Immature natural killer cell (primary cell): Measurements from ENCODE around the gene CNPY2. TPM values are rescaled to one million over a fixed set of nuclear protein-coding genes. Genes with fewer than 3 reads are reported as not detected.
"Not testable (repeated sequence)": the region's sequence is repeated elsewhere in the genome, so short reads cannot be mapped to it uniquely, and the experiment has no call there.

ENCODE experiments used
- DNase-seq, 3 donors: peaks; one replicate each; pipeline ENCODE4 v3.0.0; 2022; ENCODE audit warnings: mixed read lengths in 1 of 3
- H3K27ac Mint-ChIP-seq, 6 donors: one replicate each; pipeline ENCODE4 v1.8.0; 2020; ENCODE audit warnings: mixed read lengths in 6 of 6, mild to moderate bottlenecking in 5 of 6, inconsistent platforms in 4 of 6, moderate library complexity in 3 of 6
- H3K27me3 Mint-ChIP-seq, 3 donors: one replicate each; pipeline ENCODE4 v1.8.0; 2020 to 2021; ENCODE audit warnings: low read depth in 3 of 3, mild to moderate bottlenecking in 3 of 3, mixed read lengths in 3 of 3, moderate library complexity in 3 of 3, inconsistent platforms in 1 of 3
- H3K36me3 Mint-ChIP-seq, 3 donors: one replicate each; pipeline ENCODE4 v1.8.0; 2020; ENCODE audit warnings: mixed read lengths in 3 of 3, inconsistent platforms in 2 of 3, mild to moderate bottlenecking in 2 of 3
- H3K4me1 Mint-ChIP-seq, 2 donors: one replicate each; pipeline ENCODE4 v1.8.0; 2020; ENCODE audit warnings: inconsistent platforms in 2 of 2, mild to moderate bottlenecking in 2 of 2, mixed read lengths in 2 of 2, moderate library complexity in 1 of 2
- H3K4me3 Mint-ChIP-seq, 5 donors: one replicate each; pipeline ENCODE4 v1.8.0; 2020; ENCODE audit warnings: mild to moderate bottlenecking in 5 of 5, mixed read lengths in 5 of 5, inconsistent platforms in 3 of 5, moderate library complexity in 3 of 5
- H3K9me3 Mint-ChIP-seq, 6 donors: one replicate each; pipeline ENCODE4 v1.8.0; 2020; ENCODE audit warnings: mild to moderate bottlenecking in 6 of 6, mixed read lengths in 6 of 6, inconsistent platforms in 4 of 6, moderate library complexity in 3 of 6
- polyA plus RNA-seq, 3 donors: library from polyadenylated mRNA; unstranded; fragments of 300-500 nt; fragmentation: Illumina TruSeq; gene quantifications; one replicate each; pipeline ENCODE4 v1.2.3, GENCODE V29; 2021

Gene CNPY2
- polyA plus RNA-seq, 3 donors from 2014 or later: 201 to 232 (median 228) TPM

- Mint-ChIP-seq H3K27ac (peak overlapping the region in 1 of 6 donors; percentile 24), H3K36me3 (peaks cover 14 to 36% (median 18%) of the 10 kb centered on the region in 3 donors)
- not testable (repeated sequence) for H3K4me1 Mint-ChIP-seq, H3K27me3 Mint-ChIP-seq, DNase-seq, H3K9me3 Mint-ChIP-seq, H3K4me3 Mint-ChIP-seq
Observed at GRCh38 chr12:56272468-56272867, 43.3 kb downstream of the CNPY2 start.

DNA sequence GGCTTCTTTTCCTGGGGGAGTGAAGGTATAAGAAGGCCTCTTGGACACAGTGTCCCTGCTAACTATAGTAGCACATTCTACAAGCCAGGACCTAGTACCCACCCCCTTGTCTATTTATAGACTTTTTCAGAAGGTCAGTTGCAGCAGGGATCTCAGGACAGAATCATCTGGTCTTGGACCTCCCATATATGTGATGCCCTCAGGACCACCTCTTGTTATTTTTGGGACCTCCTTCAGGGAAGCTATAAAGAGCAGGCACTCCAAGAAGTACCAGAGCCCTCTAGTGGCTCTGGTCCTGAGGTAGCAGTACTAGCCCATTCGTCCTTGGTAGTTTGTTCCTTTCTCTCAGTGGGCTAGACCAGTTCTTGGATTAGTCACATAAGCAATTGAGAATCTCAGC lies 44.8 kb downstream of the CNPY2 start:
- H3K9me3 Mint-ChIP-seq: no peaks in the 10 kb centered on the region
- no peak for DNase-seq
- no peak overlapping the region for H3K4me3 Mint-ChIP-seq
- H3K27me3 Mint-ChIP-seq: peaks cover 0 to 7% (median 6%) of the 10 kb centered on the region in 3 donors
- H3K4me1 Mint-ChIP-seq: peaks cover 17 to 20% of the 10 kb centered on the region in 2 donors
- peaks cover 11 to 34% (median 16%) of the 10 kb centered on the region in 3 donors for H3K36me3 Mint-ChIP-seq
- peak overlapping the region in 3 of 6 donors; percentile 10 to 76 (median 25) for H3K27ac Mint-ChIP-seq

DNA sequence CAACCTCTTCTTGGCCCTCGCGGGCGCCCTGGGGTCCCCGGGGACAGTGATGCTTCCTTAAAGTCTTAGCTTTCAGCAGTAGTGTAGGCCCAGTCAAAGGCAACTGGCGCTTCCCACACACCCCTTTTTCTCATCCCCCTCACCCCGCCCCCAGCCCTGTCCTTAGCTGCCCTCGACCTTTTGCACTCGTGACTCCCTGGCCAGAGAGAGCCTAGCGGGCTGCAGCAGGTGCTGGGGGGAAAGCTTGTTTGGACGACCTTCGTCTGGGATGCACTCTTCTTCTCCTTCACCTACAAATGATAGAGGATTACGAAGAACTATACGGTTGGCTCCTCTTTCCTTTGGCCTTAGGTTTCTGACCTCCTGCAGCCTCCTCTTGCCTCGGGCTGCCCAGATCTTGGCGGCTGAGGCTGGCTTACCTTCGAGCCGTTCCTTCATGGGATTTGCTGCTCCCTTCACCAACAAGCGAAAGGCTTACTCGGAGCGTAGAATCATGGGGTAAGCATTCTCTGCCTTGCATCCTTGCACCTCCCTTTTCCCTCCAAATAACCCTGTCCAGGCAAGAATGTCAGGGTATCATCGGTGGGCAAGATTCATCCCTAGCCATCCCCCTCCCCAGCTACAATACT lies 48.2 kb downstream of the CNPY2 start:
- Mint-ChIP-seq H3K9me3 (no peaks in the 10 kb centered on the region), H3K4me3 (peak overlapping the region; percentile 91 to 98 (median 97)), H3K27ac (peak overlapping the region; percentile 82 to 94 (median 89)), H3K4me1 (peaks cover 19 to 20% of the 10 kb centered on the region in 2 donors), H3K27me3 (peaks cover 0 to 7% (median 6%) of the 10 kb centered on the region in 3 donors), H3K36me3 (peaks cover 0 to 12% (median 4%) of the 10 kb centered on the region in 3 donors)
- no peak for DNase-seq

DNA sequence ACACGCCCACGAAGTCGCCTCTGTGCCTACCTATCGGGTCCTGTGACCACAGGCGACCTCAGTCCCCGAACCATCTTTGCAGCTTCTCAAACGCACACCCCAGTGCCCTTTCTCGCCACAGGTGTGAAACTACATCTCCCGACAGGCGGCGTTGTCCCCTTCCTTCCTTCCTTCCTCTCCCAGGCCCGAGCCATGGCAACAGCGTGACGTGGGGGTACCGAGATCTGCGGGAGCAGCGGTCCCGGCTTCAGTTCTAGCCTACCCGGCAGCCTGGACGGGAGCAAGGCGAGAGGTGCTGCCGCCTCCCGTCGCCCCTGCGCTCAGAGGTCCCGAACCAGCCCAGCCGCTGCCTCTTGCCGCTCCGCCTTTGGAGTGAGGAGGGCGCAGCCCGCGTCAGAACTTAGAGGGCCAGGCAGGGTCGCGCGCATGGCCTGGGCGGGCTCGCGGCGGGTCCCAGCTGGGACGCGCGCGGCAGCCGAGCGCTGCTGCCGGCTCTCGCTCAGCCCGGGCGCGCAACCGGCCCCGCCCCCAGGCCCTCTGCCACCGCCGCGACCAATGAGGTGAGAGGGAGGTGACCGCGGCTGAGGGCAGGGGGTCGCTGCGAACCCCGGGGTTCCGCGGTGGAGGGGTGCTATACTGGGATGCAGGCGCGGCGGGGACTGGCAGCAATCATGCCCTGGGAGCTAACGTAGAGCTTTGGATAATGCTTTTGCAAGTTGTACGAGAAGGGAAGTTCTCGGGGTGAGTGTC lies 48.9 kb downstream of the CNPY2 start, which contains the start of gene COQ10A:
Gene COQ10A, plus strand, starts transcription at position 250 of the 750 bp plus-strand sequence. Its CDS starts 177 bp downstream, at position 427.
- peak within 1 kb of the TSS; percentile 91 to 98 (median 95) for H3K27ac Mint-ChIP-seq
- H3K9me3 Mint-ChIP-seq: no peaks in the 10 kb centered on the region
- DNase-seq: peak; percentile 88 to 89 (median 88)
- H3K36me3 Mint-ChIP-seq: peaks cover 0 to 9% (median 4%) of the 10 kb centered on the region in 3 donors
- H3K27me3 Mint-ChIP-seq: peaks cover 0 to 7% (median 6%) of the 10 kb centered on the region in 3 donors
- H3K4me3 Mint-ChIP-seq: peak within 1 kb of the TSS; percentile 91 to 98 (median 97)
- H3K4me1 Mint-ChIP-seq: peaks cover 19 to 20% of the 10 kb centered on the region in 2 donors

GRCh38 chr12:56266068-56266692 lies 49.6 kb downstream of the CNPY2 start:
- Mint-ChIP-seq H3K4me3 (peak overlapping the region; percentile 91 to 98 (median 97)), H3K27ac (peak overlapping the region; percentile 91 to 98 (median 95)), H3K4me1 (peaks cover 19 to 20% of the 10 kb centered on the region in 2 donors)
- not testable (repeated sequence) for DNase-seq, H3K27me3 Mint-ChIP-seq, H3K9me3 Mint-ChIP-seq, H3K36me3 Mint-ChIP-seq

DNA sequence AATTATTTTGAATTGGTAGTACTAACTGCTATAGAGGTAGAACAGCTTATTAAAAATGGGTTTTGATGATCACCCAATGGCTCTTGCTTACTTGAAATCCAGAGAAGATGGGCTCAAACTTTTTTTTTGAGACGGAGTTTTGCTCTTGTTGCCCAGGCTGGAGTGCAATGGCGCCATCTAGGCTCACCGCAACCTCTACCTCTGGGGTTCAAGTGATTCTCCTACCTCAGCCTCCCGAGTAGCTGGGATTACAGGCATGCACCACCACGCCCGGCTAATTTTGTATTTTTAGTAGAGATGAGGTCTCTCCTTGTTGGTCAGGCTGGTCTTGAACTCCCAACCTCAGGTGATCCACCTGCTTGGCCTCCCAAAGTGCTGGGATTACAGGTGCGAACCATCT lies 52.8 kb downstream of the CNPY2 start:
- DNase-seq, H3K36me3 Mint-ChIP-seq, H3K4me3 Mint-ChIP-seq, H3K27ac Mint-ChIP-seq, H3K9me3 Mint-ChIP-seq: not testable (repeated sequence)
- H3K27me3 Mint-ChIP-seq: peaks cover 1 to 14% (median 9%) of the 10 kb centered on the region in 3 donors
- peaks cover 24 to 25% of the 10 kb centered on the region in 2 donors for H3K4me1 Mint-ChIP-seq

DNA sequence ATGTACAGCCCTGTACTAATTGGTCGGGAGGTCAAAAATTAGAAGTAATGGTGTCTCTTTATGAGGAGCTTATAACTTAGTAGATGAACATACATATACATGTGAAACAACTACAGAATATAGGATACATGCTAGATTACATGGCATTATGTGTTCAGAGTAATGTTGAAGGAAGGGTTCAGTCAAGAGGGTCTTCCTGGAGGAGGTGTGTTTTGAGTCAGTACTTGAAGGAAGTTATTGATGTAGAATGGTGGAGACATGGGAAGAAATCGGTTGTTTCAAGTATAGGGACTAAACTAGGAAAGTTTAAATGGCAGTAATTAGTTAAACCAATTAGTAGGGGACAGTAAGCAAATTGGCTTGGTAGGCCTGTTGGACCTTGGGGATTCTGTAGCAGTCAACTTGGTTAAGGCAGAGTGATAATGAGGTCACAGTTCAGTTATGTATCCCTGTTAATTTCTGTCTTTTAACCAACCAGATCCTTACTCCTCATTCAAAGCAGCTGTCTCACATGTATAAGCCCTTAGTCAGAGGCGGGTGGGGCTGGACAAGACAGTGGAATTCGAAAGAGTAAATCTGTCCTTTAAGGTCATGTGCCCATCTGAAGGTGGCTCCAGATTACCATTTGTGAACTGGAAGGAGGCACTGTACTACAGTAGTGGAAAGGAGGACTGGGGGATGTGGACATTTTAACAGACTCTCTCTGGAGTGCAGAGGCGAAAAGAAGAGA lies 54.1 kb downstream of the CNPY2 start:
- no peak for DNase-seq
- H3K36me3 Mint-ChIP-seq: no peaks in the 10 kb centered on the region
- H3K27me3 Mint-ChIP-seq: peaks cover 1 to 12% (median 5%) of the 10 kb centered on the region in 3 donors
- H3K9me3 Mint-ChIP-seq: no peaks in the 10 kb centered on the region
- no peak overlapping the region for H3K27ac Mint-ChIP-seq
- H3K4me3 Mint-ChIP-seq: no peak overlapping the region
- peaks cover 20 to 24% of the 10 kb centered on the region in 2 donors for H3K4me1 Mint-ChIP-seq

DNA sequence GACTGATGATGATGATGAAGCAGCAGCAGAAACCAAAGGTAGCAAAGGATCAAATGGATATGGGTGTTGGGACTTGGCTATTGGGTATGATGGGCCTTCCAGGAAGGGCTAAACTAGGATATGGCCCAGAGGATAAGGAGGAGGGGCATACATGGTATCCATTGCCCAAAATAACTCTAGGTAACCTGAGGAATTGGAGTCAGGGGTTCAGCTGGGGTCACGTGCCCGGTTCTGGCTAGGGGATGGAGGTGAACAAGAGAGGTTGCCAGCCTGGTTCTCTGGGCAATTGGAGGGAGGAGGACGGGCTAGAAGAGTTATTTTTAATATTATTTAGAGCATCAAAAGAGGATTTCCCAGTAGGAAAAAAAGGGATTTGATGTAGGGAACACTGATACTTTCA lies 54.9 kb downstream of the CNPY2 start:
- no peak for DNase-seq
- H3K36me3 Mint-ChIP-seq: peaks cover 0 to 3% (median 3%) of the 10 kb centered on the region in 3 donors
- no peaks in the 10 kb centered on the region for H3K9me3 Mint-ChIP-seq
- H3K4me3 Mint-ChIP-seq: peak overlapping the region in 1 of 5 donors; percentile 4
- H3K27ac Mint-ChIP-seq: no peak overlapping the region
- H3K27me3 Mint-ChIP-seq: peaks cover 1 to 8% (median 2%) of the 10 kb centered on the region in 3 donors
- peaks cover 21 to 24% of the 10 kb centered on the region in 2 donors for H3K4me1 Mint-ChIP-seq

- DNase-seq: no peak
- Mint-ChIP-seq H3K9me3 (no peaks in the 10 kb centered on the region), H3K27ac (no peak overlapping the region), H3K36me3 (peaks cover 0 to 4% (median 4%) of the 10 kb centered on the region in 3 donors), H3K27me3 (peaks cover 1 to 8% (median 2%) of the 10 kb centered on the region in 3 donors), H3K4me1 (peaks cover 22 to 23% of the 10 kb centered on the region in 2 donors), H3K4me3 (peak overlapping the region in 4 of 5 donors; percentile 12 to 64 (median 52))
Observed at GRCh38 chr12:56260380-56260779, 55.4 kb downstream of the CNPY2 start.

Other genes with a start within 250 kb of the CNPY2 start
- not detected for gene ERBB3, start 235.8 kb downstream of the CNPY2 start, polyA plus RNA-seq
- 100 to 1,000 TPM; 192 to 222 (median 214) TPM for gene PA2G4, start 211.4 kb downstream of the CNPY2 start, polyA plus RNA-seq
- 1,000 to 10,000 TPM; 2,591 to 7,233 (median 3,803) TPM for gene RPL41, start 199.4 kb downstream of the CNPY2 start, polyA plus RNA-seq
- 1 to 10 TPM in 2 of 3 donors, under 1 TPM in 1; 0.86 to 4.2 (median 1.3) TPM for gene ZC3H10, start 197.7 kb downstream of the CNPY2 start, polyA plus RNA-seq
- gene ESYT1, start 187.7 kb downstream of the CNPY2 start, polyA plus RNA-seq: 100 to 1,000 TPM; 217 to 502 (median 273) TPM
- 10 to 100 TPM in 1 of 3 donors, 1 to 10 TPM in 2; 1.5 to 12.9 (median 9.3) TPM for gene MYL6B, start 163.4 kb downstream of the CNPY2 start, polyA plus RNA-seq
- 1,000 to 10,000 TPM; 2,998 to 5,712 (median 4,230) TPM for gene MYL6, start 157.6 kb downstream of the CNPY2 start, polyA plus RNA-seq
- gene SMARCC2, start 126.5 kb downstream of the CNPY2 start, polyA plus RNA-seq: 100 to 1,000 TPM in 1 of 3 donors, 10 to 100 TPM in 2; 25.7 to 118 (median 43.7) TPM
- gene RNF41, start 94.1 kb downstream of the CNPY2 start, polyA plus RNA-seq: 10 to 100 TPM; 49.0 to 55.1 (median 49.3) TPM
- 1 to 10 TPM; 3.2 to 8.8 (median 6.8) TPM for gene NABP2, start 91.6 kb downstream of the CNPY2 start, polyA plus RNA-seq
- not detected for gene SLC39A5, start 85.9 kb downstream of the CNPY2 start, polyA plus RNA-seq
- 10 to 100 TPM in 1 of 3 donors, 1 to 10 TPM in 2; 3.2 to 23.3 (median 3.7) TPM for gene ANKRD52, start 57.6 kb downstream of the CNPY2 start, polyA plus RNA-seq
- gene COQ10A, start 49.0 kb downstream of the CNPY2 start, polyA plus RNA-seq: 10 to 100 TPM; 12.0 to 18.6 (median 18.3) TPM
- 10 to 100 TPM; 41.7 to 82.2 (median 67.3) TPM for gene CS, start 15.7 kb downstream of the CNPY2 start, polyA plus RNA-seq
- gene PAN2, start 18.0 kb upstream of the CNPY2 start, polyA plus RNA-seq: 1 to 10 TPM; 4.6 to 9.4 (median 8.7) TPM
- gene IL23A, start 22.9 kb upstream of the CNPY2 start, polyA plus RNA-seq: 1 to 10 TPM in 1 of 3 donors, under 1 TPM in 2; 0.21 to 1.5 (median 0.40) TPM
- gene STAT2, start 44.1 kb upstream of the CNPY2 start, polyA plus RNA-seq: 10 to 100 TPM; 49.5 to 78.1 (median 61.4) TPM
- gene APOF, start 46.9 kb upstream of the CNPY2 start, polyA plus RNA-seq: not detected
- 10 to 100 TPM in 1 of 3 donors, 1 to 10 TPM in 2; 3.5 to 11.3 (median 4.8) TPM for gene TIMELESS, start 133.4 kb upstream of the CNPY2 start, polyA plus RNA-seq
- gene MIP, start 138.7 kb upstream of the CNPY2 start, polyA plus RNA-seq: under 1 TPM in 2 of 3 donors, not detected in 1; 0.15 to 0.25 TPM
- gene SPRYD4, start 152.6 kb upstream of the CNPY2 start, polyA plus RNA-seq: 1 to 10 TPM in 2 of 3 donors, under 1 TPM in 1; 0.82 to 1.1 (median 1.1) TPM
- 1 to 10 TPM in 2 of 3 donors, under 1 TPM in 1; 0.57 to 2.0 (median 1.2) TPM for gene GLS2, start 172.2 kb upstream of the CNPY2 start, polyA plus RNA-seq
- 1 to 10 TPM; 1.1 to 1.3 (median 1.3) TPM for gene RBMS2, start 205.8 kb upstream of the CNPY2 start, polyA plus RNA-seq